GM18517 (cell line): ENCODE data around the gene RASGEF1C.
"Not testable (repeated sequence)": the region's sequence is repeated elsewhere in the genome, so short reads cannot be mapped to it uniquely, and the experiment has no call there.

Experiments used
- ATAC-seq: cut with Tn5 transposase; IDR thresholded peaks from one replicate; pipeline ENCODE4 v1.9.1; 2021; ENCODE audit warnings: mild to moderate bottlenecking, moderate library complexity; ENCODE audit not compliant: unreplicated experiment

The RASGEF1C gene

DNA sequence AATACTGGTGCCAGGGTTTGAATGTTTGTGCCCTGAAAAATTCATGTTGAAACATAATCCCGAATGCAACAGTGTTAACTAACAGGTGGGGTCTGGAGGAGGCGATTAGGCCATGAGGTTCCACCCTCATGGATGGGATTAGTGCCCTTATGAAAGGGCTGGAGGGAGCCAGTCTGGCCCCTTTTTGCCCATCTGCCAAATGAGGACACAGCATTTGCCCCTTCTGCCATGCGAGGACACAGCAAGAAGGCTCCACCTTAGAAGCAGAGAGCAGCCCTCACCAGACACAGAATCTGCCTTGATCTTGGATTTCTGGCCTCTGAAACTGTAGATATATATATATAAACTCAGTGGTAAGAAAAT lies 104.9 kb downstream of the RASGEF1C start:
- no peak for ATAC-seq

DNA sequence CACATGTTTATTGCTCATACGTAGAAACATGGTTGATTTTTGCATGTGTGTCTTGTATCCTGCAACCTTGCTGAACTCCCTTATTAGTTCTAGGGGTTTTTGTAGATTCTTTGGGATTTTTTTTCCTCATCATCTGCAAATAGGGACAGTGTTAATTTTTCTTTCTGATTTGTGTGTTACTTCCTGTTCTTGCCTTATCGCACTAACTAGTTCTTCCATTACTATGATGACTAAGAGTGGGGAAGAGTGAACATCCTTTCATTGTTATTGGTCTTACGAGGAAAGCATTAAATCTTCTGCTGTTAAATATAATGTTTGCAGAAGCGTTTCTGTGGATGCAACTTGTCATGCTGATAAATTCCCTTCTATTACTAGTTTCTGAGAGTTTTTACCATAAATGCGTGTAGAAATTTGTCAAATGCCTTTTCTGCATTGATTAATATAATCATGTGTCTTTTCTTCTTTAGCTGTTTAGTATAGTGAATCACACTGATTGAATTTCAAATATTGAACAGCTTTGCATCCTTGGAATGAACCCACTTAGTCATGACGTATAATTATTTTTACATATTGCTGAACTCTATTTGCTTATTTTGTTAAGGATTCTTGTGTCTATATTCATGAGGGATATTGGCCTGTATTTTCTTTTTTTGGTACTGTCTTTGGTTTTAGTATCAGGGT lies 105.4 kb downstream of the RASGEF1C start:
- ATAC-seq, result no peak

DNA sequence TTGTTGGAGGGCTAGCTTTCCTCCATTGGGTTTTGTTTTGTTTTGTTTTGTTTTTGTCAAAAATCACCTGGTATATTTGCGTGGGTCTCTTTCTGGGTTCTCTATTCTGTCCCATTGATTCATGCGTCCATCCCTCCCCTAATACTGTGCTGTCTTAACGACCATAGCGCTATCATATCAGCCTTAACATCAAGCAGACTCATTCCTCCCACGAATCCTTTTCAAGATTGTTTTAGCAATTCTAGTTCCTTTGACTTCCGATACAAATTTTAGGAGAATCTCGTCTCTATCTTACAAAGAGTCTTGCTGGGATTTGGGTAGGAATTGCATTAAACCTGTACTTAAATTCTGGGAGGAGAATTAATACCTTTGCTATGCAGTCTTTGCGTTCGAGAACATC lies 106.4 kb downstream of the RASGEF1C start:
- no peak for ATAC-seq

DNA sequence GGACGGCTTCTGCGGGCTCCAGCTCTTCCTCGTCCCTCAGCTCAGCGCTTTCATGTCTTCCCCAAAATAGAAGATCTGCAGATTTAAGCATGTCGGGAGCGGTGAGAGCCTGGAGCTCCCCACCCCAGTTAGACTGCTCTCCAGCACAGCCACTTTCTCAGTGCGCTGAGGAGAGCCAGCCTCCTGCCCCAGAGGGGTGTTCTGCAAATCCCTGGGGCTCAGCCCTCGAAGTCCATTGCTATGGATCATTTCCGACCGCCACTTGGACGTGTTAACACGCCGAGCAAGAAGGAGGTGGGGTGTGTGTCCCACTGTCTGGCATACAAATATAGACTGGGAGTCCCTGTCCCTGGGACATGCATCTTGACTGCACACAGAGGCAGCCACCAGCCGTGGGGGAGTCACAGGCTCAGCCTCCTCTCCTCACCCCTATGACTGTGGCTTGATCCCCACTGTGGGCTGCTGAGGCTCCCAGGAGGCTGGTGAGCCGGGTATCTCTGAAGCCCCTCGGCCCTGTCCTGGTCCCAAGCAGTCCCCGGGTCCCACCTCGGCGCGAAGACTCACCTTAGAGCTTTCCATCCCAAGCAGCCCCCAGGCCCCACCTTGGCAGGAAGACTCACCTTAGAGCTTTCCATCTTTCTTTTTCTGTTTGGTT lies 107.4 kb downstream of the RASGEF1C start:
- ATAC-seq, result no peak

DNA sequence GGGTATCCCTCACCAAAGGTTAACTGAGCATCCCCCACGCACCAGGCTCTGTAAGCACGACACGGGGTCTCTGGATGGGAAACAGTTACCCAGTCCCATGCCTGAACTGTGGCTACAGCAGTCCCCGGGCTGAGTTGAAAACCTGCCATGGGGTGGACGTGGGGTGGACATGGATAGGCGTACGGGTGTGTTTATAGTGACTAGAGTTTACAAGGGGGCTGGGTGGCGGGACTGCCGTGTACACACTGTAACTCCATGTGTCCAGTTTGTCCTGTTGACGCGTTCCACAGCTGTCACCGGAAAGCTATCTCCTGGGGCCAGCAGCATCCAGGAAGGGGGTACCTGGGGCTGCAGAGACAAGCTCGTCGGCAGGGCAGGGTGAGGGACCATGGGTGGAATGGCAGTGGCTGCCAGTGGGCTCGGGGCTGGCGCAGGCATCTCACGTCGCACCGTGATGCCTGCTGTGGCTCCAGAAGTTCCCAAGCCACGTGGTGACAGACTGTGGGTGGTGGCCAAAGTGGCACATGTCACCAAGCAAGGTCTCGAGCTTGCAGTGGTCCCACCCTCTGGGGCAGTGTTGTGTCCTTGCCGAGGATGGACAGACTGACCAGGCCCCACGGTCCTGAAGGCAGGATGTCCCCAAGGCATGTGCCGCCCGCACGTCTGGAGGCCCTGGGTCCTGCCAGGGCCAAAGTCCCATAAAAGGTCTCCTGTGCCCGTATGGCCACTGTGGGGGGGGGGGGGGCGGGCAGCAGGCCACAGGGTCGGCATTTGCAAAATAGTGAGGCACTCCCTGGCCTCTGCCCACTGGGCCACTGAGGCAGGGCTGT lies 108.2 kb downstream of the RASGEF1C start:
- no peak for ATAC-seq

DNA sequence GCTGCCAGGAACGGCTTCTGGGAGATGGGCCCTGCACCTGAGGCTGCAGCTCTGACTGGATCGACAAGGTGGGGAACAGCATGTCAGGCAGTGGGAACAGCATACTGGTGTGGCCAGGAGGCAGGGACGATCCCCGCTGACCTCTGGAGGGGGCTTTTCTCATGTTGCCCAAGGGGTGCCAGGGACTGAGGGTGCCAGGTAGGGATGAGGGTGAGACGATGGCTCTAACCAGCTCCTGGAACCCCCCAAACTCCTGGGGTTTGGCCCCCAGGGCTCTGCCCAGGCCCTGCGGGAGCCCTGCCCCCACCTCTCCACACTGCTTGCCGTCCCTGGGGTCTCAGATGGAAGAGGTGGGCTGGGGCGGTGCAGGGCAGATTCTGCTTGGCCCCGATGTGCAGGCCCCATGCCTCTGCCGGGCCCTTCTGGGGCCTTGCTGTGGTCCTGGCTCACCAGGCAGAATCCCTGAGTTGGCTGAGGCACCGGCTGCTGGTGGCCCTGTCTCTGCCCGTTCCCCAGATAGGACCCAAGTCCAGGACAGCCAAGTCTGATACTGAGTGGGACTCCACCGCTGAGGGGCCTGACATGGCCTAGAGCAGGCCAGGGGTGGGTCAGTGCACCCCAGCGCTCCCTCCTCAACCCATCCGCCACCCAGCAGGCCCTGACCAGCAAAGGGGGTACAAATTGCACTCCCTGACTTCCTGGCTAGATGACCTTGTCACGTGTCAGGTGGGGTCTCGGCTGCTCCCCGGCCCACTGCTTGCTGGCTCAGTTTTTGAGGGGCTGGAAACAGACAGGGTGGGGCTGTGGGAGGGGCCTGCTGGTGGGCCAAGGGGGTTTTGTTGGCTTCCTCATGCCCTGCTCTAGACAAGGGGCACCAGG lies 109.0 kb downstream of the RASGEF1C start:
- ATAC-seq, result no peak

DNA sequence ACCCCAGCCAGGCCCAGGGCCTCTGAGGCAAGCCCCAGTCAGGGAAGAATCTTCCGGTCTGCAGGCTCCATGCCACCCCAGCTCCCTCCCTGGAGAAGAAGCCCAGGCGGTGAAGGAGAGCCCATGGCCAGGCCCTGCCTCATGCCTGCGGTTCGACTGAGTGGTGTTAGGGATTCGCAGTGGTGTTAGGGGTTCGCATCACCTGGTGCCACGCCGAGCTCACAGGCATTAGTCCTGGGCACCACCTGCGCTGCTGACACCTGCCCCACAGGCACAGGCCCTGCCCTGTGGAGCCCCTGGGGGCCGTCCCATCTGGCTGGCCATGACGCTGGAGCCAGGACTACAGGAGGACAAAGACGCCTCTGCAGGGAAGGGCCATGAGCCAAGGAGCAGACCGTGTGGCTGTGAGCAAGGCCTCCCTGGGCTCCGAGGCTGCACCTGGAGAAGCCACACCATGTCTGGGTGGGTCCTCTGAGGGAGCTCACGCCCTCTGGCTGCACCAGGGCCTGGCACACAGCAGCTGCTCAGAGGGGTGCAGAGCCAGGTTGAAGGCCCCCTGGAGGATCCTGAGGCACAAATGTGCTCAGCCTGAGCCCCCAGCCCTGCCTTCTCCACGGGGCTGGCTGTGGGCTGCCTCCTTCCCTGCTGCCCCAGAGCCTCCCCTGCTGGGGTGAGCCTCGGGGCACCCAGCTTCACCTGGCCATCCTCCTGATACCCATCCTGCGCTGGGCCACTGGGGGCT lies 109.8 kb downstream of the RASGEF1C start:
- ATAC-seq, result no peak

DNA sequence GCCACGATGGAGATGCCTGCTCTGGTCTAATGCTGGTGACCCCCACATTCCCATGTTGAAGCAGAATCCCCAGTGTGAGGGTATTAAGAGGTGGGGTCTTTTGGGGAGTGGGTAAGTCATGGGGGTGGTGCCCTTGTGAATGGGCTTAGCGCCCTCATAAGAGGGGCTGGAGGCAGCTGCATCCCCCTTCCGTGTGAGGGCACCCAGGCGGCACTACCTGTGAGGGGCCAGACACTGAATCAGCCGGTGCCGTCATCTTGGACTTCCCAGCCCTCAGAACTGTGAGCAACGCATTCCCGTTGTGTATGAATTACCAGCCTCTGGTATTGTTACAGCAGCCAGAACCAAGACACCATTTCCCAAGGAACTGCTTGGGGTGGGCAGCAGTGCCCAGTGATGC lies 110.5 kb downstream of the RASGEF1C start:
- no peak for ATAC-seq

DNA sequence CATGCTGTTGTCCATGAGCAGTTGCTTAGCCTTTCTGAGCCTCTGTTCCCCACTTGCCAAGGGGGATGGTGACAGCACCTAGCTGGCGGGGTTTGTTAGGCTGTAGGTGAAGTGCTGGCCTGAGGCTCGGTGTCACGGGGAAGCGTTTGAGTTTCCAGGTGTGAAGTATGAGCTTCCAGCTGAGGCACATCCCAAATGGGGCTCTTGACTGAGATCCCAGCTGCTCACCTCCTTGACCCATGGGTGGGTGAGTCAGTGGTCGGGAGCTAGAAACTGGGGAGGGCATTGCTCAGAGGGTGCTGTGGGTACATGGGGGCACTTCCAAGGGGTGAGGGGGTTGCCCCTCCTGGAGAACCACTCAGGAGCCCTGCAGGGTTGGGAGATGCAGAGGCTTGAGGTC lies 111.1 kb downstream of the RASGEF1C start:
- ATAC-seq, result no peak

DNA sequence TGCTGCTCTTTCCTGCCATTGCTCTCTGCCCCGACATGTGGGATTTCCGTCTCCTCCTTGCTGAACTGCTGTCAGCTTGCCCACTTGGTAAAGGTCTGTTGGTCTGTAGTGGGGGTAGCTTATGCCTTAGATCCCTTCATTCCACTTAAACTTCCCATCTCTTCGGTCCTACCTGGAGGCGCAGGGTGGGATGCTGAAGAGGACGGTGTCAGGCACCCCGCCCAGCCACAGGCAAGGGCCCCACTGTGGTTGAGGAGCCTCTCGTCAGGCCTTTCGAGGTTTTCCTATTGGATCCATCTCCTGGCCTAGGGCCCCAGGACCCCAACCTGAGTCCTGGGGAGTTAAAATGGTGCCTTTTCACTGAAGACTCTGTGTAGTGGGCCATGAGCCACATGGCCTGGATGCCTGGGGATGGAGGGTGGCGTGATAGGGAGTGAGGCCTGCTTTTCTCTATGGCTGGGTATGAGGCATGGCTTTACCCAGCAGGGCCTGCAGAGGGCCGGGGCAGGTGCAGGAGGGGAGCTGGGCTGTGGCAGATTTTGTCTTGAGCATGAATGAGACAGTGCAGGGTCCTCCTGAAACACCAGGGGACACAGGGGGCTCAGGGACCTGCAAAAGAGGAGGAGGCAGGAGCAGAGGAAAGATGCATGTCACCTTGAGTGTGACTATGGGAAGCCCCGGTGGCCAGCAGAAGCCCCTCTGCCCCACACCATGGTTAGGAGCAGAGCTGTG lies 111.7 kb downstream of the RASGEF1C start:
- no peak for ATAC-seq

DNA sequence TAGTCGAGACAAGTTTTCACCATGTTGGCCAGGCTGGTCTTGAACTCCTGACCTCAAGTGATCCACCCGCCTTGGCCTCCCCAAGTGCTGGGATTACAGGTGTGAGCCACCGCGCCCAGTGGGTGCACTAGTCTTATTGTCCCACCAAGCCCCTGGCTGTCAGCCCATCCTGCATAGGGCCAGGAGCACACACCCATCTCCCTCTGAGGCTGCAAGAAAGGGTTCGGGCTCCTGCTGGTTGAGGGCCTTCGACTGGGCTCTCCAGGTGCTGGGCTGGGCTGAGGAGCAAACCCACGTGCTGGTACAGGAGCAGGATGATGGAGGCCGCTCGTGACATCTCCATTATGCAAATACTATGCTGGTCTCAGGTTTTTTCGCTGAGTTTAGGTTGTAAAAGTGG lies 112.4 kb downstream of the RASGEF1C start:
- ATAC-seq, result no peak

DNA sequence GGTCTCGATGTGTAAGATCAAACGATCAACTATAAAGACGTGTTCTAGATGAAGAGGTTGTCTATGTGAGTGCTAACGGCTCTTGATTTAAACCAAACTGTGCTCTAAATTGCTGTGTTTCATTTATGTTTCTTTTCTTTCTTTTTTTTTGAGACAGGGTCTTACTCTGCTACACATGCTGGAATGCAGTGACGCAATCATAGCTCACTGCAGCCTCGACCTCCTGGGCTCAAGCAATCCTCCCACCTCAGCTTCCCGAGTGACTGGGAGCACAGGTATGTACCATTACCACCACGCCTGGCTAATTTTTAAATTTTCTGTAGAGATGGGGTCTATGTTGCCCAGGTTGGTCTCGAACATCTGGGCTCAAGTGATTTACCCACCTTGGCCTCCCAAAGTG lies 113.5 kb downstream of the RASGEF1C start:
- no peak for ATAC-seq

DNA sequence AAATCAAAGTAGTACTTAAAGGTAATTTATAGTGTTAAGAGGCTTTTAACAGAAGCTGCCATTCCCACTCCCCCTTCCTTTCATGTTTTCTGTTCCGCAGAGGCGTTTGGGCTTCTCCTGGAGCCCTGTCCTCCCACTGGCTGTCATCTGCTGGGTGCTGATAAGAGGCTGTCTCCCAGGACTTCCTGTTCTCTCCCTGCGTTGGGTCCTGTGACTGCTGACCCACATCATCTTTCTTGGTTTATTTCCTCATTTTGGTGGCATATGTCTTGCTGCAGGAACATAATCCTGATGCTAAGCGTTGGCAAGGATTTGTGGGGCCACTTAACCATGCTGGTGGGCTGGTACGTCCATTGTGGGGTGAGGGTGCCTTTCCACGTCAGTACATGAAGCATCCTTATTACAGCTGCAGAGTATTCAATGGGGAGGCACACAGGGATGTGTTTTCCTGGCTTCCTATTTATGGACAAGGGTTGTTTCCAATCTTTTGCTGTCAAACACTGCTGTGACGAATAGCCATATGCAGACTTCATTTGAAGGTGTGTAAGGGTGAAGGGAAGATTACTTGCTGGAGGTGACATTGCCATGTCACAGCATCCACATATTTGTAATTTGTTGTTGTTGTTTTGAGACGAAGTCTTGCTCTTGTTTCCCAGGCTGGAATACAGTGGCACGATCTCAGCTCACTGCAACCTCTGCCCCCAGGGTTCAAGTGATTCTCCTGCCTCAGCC lies 115.2 kb downstream of the RASGEF1C start:
- ATAC-seq, result no peak

DNA sequence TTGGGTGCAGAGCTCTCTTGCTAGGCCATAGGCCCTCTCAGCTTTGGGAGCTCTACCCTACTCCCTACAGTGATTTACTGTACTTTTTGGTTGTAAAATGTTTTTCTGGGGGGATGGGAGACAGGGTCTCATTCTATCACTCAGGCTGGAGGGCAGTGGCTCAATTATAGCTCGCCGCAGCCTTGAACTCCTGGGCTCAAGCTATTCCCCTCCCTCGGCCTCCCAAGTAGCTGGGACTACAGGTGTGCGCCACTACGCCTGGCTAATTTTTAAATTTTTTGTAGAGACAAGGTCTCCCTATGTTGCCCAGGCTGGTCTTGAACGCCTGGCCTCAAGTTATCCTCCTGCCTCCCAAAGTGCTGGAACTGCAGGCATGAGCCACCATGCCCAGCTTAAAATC lies 115.8 kb downstream of the RASGEF1C start:
- ATAC-seq, result no peak

DNA sequence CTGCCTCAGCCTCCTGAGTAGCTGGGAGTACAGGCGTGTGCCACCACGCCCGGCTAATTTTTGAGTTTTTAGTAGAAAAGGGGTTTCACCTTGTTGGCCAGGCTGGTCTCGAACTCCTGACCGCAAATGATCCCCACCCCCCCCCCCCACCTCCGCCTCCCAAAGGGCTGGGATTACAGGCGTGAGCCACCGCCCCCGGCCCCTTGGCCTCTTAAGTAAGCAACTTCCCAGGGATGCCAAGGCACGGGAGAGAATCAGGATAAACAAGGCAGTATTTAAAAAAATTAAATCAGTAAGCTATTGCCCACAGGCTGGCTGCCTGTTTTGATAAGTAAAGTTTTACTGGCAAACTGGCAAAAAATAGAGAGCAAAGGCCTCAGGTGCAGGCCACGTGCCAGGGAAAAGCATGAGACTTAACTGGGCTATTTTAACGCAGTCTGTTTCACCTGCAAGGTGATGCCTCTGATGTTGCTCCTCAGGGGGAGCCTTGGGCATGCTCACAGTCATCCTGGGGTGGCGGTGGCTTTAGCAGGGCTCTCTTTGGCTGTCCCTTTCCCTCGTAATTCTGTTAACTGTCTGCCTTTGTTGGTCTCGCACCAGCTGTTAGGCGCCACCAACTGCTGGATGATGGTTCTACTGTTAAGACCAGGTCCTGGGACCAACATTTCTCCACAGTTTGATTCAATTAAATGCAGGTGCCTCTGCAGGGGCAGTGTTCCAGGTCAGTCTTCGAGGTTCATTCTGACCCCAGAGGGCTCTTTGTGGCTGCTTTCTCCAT lies 118.1 kb downstream of the RASGEF1C start:
- no peak for ATAC-seq

DNA sequence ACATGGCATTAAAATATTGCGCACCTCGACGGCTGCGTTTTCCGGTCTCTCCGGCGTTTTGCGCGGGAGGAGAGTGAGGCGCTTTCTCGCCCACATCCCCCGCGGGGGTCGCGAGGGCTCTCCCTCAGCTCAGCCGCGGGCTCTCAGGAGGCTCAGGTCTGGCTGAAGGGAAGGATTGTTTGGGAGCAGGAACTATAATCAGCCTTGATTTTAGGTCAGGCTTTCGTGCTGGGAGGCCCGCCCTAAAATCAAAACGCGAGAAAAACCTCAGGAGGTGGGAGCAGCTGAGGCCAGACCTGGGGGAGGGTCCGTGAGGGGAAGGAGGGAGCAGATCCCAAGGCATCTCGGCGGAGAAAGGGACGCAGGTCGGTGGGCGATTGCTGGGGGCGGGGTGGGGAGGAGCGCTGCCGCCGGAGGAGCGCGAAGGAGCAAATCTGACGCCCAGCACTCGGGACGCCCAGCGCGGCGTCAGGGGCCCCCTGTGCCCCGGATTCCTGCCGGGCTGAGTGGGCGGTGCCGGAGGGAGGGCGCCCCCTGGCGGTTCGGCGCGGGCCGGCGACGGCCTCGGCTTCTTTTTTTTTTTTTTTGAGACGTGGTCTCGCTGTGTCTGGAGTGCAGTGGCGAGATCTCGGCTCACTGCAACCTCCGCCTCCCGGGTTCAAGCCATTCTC lies 118.8 kb downstream of the RASGEF1C start:
- ATAC-seq, result no peak

DNA sequence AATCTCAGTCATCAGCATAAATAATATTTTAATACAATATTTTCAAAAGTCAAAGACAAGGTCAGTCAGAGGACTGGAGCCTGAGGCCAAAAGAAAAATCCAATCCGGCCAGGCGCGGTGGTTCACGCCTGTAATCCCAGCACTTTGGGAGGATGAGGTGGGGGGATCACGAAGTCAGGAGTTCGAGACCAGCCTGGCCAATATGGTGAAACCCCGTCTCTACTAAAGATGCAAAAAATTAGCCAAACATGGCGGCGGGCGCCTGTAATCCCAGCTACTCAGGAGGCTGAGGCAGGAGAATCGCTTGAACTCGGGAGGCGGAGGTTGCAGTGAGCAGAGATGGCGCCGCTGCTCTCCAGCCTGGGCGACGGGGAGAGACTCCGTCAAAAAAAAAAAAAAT lies 119.4 kb downstream of the RASGEF1C start:
- ATAC-seq, result not testable (repeated sequence)

DNA sequence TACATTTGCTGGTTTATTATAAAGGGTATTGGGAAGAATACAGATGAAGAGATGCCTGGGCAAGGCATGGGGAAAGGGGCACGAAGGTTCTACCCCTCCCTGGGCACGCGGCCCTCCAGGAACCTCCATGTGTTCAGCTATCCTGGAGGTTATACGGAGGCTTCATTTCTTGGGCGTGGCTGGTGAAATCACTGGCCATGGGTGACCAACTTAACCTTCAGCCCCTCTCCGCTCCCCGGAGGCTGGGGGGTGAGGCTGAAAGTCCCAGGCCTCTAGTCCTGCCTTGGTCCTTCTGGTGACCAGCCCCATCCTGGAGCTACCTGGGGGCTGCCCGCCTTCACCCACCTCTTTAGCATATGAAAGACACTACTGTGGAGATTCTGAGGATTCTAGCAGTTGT lies 120.5 kb downstream of the RASGEF1C start:
- ATAC-seq, result no peak
